Measurements from ENCODE around the gene UBE2D2. TPM values are rescaled to one million over a fixed set of nuclear protein-coding genes. Genes with fewer than 3 reads are reported as not detected.
A peak's percentile ranks its signal among the peaks of the same experiment; 100 is the strongest.

Gene UBE2D2
- total and polyA plus RNA-seq, 2 of the 13 experiments (the other 11 are each of a cell fraction or from before 2014, with no cell fraction given) = 79.1 to 109 TPM

- TF ChIP-seq ZSCAN29 (CRISPR knock-in tag; conservative IDR thresholded peaks at IDR 0.05) = no peak
- TF ChIP-seq ZNF501 (CRISPR knock-in tag; IDR thresholded peaks at IDR 0.05) = no peak
- 0 out of 2 replicates have a peak, but pooled peaks have one; percentile 7 for TF ChIP-seq ERF (CRISPR knock-in tag; IDR thresholded peaks at IDR 0.05)
- peak; percentile 63; the same call in 1 of the 2 replicates for TF ChIP-seq ZBTB38 (CRISPR knock-in tag; IDR thresholded peaks at IDR 0.05)
- TF ChIP-seq ZFP37 (CRISPR knock-in tag; IDR thresholded peaks at IDR 0.05; ENCODE audit: borderline replicate concordance) = no peak
- no peak for TF ChIP-seq RARA (CRISPR knock-in tag; IDR thresholded peaks at IDR 0.05)
- no peak for TF ChIP-seq ZNF232 (CRISPR knock-in tag; IDR thresholded peaks at IDR 0.05; ENCODE audit: borderline replicate concordance)
- TF ChIP-seq RFX5 (IDR thresholded peaks at IDR 0.05; ENCODE audit: low read depth, low read length) = no peak
- TF ChIP-seq ZNF546 (CRISPR knock-in tag; conservative IDR thresholded peaks at IDR 0.05) = no peak
- no peak for TF ChIP-seq ZNF414 (CRISPR knock-in tag; IDR thresholded peaks at IDR 0.05)
- peak; percentile 19; the same call in 1 of the 2 replicates for TF ChIP-seq HNF4G (IDR thresholded peaks at IDR 0.05; ENCODE audit: borderline replicate concordance, low read depth, low read length)
- no peak for TF ChIP-seq HNF4G (CRISPR knock-in tag; IDR thresholded peaks at IDR 0.05; ENCODE audit: borderline replicate concordance, low read depth)
- no peak for TF ChIP-seq ZNF530 (CRISPR knock-in tag; IDR thresholded peaks at IDR 0.05; ENCODE audit: low read depth)
- TF ChIP-seq NKX3-1 (CRISPR knock-in tag; IDR thresholded peaks at IDR 0.05) = no peak
- peak; percentile 54 for TF ChIP-seq SPEN (CRISPR knock-in tag; IDR thresholded peaks at IDR 0.05; ENCODE audit: low read depth)
- TF ChIP-seq ZBTB20 (CRISPR knock-in tag; IDR thresholded peaks at IDR 0.05; ENCODE audit: borderline replicate concordance, low read depth) = no peak
- TF ChIP-seq ZNF619 (CRISPR knock-in tag; IDR thresholded peaks at IDR 0.05) = no peak
- TF ChIP-seq RBM39 (IDR thresholded peaks at IDR 0.05; ENCODE audit: low read depth, low read length, poor library complexity, severe bottlenecking) = no peak
- no peak; the same call in 1 of the 2 replicates for TF ChIP-seq ZFY (CRISPR knock-in tag; IDR thresholded peaks at IDR 0.05)
- TF ChIP-seq ZNF350 (CRISPR knock-in tag; IDR thresholded peaks at IDR 0.05; ENCODE audit: borderline replicate concordance, low read depth) = no peak
- no peak for TF ChIP-seq HOMEZ (CRISPR knock-in tag; IDR thresholded peaks at IDR 0.05; ENCODE audit: low read depth)
- TF ChIP-seq RAD21 (CRISPR knock-in tag; IDR thresholded peaks at IDR 0.05) = peak; percentile 59; the same call in 1 of the 2 replicates
- no peak for TF ChIP-seq DRAP1 (CRISPR knock-in tag; IDR thresholded peaks at IDR 0.05)
- TF ChIP-seq ZNF567 (CRISPR knock-in tag; IDR thresholded peaks at IDR 0.05; ENCODE audit: borderline replicate concordance) = no peak
- no peak for TF ChIP-seq CSRNP1 (CRISPR knock-in tag; IDR thresholded peaks at IDR 0.05)
- TF ChIP-seq ZNF644 (CRISPR knock-in tag; IDR thresholded peaks at IDR 0.05; ENCODE audit: low read depth) = no peak
These were observed 87.3 kb downstream of the UBE2D2 start, which contains the start of gene CXXC5 (continued) for GRCh38 chr5:139648205-139649081.
